Omental fat pad (tissue), 4 donors: Measurements from ENCODE around the gene MPP4. TPM values are rescaled to one million over a fixed set of nuclear protein-coding genes. Genes with fewer than 3 reads are reported as not detected.

ENCODE experiments used
- ATAC-seq: fragments of 150-250 bp; one replicate; pipeline ENCODE4 v1.9.1; 2016; ENCODE audit warnings: mild to moderate bottlenecking, moderate library complexity; ENCODE audit not compliant: low FRiP score
- DNase-seq: peaks from one replicate; pipeline ENCODE4 v3.0.0-alpha.2; 2019; ENCODE audit warnings: low spot score
- total RNA-seq, 4 donors: library from RNA; depleted of rRNA; stranded (reverse); fragments of >200 nt; gene quantifications; one replicate each; pipeline ENCODE4 v1.1.0, GENCODE V29; 2016
- TF ChIP-seq, protein P1 (sequence below), 3 donors: fragments of 450-650 bp; IDR thresholded peaks; one replicate each; pipeline ENCODE4 v1.5.1; 2016 to 2017; ENCODE audit warnings: antibody characterized with exemption in 3 of 3, mild to moderate bottlenecking in 3 of 3, moderate library complexity in 2 of 3

The MPP4 gene
- total RNA-seq, 4 donors from 2014 or later = 0.95 to 1.1 (median 1.0) TPM; not detected in 1

DNA sequence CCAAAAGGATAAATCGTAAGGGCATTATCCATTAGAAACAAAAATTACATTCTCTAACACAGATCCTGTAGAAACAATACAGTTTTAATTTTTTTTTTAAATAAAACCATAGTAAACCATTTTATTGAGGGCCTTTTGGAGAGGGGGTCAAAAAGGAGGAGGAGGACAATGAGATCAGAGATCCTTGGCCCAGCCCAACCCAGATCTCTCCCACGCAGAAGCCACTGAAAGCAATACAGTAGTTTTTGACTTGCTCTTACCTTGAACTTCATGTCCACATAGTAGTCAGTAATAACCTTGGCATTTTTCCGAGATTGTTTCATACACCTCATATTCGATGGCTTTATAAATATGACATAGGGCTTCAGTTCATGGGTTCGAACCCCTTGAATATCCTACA lies 51.0 kb downstream of the MPP4 start:
- ATAC-seq (no peak), DNase-seq (no peak)
- TF ChIP-seq, protein P1, sequence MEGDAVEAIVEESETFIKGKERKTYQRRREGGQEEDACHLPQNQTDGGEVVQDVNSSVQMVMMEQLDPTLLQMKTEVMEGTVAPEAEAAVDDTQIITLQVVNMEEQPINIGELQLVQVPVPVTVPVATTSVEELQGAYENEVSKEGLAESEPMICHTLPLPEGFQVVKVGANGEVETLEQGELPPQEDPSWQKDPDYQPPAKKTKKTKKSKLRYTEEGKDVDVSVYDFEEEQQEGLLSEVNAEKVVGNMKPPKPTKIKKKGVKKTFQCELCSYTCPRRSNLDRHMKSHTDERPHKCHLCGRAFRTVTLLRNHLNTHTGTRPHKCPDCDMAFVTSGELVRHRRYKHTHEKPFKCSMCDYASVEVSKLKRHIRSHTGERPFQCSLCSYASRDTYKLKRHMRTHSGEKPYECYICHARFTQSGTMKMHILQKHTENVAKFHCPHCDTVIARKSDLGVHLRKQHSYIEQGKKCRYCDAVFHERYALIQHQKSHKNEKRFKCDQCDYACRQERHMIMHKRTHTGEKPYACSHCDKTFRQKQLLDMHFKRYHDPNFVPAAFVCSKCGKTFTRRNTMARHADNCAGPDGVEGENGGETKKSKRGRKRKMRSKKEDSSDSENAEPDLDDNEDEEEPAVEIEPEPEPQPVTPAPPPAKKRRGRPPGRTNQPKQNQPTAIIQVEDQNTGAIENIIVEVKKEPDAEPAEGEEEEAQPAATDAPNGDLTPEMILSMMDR (IDR thresholded peaks at IDR 0.05) = no peak

DNA sequence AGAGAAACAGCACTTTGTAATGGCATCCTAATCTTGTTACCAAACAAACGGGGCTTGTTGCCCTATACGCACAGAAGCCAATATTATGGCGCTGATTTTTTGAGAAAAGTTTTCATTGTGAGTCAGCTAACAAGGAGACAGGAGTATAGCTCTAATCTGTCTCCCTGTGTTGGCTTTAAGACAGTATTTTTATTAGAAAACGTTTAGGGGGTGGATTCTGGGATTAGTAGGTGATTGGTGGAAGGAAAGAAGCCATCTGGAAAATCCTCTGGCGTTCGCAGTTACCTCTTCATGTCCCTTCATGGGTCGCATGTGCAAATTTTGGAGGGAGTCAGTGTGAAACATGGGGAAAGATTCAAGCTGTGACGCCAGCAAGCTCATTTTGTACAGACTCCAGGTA lies 54.4 kb downstream of the MPP4 start:
- ATAC-seq (no peak), DNase-seq (no peak)
- TF ChIP-seq, protein P1 (IDR thresholded peaks at IDR 0.05) = no peak

DNA sequence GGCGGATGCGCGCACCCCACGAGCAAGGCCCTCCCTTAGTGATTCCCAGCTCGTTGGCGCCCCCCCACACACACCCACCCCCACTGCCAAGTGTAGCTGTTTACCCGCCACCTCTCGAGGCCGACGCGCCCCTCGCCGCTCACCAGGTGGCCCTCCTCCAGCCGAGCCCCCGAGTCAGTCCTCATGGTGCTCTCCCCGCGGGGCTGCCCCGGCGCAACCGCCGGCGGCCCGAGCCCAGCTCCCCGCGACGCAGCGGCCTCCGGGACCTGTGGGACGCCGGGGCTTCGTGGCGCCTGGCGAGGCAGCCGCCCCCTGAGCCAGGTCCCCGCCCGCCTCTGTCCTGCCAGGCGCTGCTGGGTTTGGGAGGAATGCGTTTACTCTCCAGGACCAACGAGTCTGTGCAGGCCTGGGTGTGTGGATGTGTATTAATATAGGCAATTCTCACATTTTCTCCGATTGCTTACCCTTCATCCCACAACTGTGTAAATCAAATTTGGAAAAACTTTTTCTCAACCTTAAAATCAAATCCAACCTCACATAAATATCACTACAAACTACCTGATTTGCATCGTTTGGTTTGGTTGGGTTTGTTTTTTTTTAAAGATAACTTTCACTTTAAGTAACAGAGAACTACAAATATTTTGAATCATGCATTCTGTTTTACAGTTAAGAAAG lies 55.1 kb downstream of the MPP4 start, which contains the start of gene TMEM237:
TMEM237 (minus strand) TSS at position 288 of the 675 bp plus-strand sequence; CDS start at position 185, 103 bp downstream.
- TF ChIP-seq, protein P1 (IDR thresholded peaks at IDR 0.05) = no peak
- DNase-seq = no peak
- ATAC-seq = peak; percentile 43

DNA sequence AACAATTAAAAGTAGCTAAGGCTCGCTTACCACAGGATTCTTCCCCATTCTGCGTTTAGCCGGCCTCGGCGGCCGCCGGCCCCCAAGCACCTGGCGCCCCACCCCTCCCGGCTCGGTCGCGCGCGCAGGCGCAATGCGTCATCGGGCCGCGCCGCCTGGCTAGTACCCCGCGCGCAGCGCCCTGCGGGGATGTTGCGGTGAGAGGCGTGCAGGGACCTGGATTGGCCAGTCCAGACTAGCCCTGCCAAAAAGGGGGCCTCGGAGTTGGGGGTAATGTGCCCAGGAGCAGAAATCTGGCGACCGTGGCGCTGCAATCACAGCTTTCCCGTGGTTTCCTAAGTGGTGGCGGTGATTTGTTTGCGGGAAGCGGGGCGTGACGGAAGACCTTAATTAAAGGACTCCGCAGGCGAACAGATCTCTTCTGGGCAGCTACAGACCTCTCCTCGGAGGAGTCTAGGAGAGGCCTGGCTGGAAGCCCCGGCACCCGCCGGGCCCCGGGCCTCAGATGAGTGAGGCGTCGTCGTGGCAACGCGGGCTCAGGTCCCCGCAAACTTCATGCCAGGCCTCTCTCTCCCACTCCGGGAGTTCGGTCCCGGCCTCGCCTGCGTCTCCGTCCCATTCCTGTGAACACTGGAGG lies 55.7 kb downstream of the MPP4 start:
- ATAC-seq (peak; percentile 92), DNase-seq (peak; percentile 63)
- TF ChIP-seq, protein P1 (IDR thresholded peaks at IDR 0.05) = no peak

DNA sequence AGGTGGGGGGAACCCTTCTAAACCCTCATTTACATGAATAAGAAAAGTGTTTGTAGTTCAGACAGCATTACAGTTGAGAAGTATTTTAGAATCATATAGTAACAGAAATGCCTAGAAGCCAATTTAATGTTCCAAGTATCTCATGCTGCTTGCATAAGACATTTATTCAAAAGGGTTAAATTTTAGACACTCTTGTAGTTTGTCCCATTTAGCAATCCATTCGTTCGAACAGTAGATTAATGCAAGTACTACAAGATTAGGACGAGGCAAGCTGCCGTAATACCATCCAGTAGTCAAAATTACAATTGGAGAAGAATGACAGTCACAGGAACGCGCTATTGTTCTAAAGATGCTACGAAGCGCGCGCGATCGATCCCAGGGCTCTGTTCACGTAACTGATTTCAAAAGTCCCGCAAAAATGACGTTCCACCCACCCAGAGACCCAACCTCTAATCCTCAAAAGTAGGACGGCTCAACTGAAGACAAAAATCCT lies 56.3 kb downstream of the MPP4 start:
- TF ChIP-seq, protein P1 (IDR thresholded peaks at IDR 0.05) = no peak
- DNase-seq = no peak
- ATAC-seq = peak; percentile 38

DNA sequence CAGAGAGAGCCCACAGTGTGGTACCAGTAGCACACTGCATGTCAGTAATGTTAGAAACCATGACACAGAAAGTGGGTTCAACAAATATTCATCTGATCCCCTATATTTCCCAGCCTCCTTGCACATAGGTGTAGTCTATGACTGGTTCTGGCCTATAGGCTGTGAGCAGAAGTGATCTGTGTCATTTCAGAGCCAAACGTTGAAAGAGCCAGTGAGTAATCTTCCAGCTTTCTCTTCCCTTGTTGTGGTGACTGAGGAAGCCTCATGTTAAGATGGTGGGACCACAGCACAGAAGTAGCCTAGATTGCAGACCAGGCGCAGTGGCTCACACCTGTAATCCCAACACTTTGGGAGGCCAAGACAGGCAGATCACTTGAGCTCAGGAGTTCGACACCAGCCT lies 59.2 kb downstream of the MPP4 start:
- DNase-seq = no peak
- TF ChIP-seq, protein P1 (IDR thresholded peaks at IDR 0.05) = no peak
- ATAC-seq = no peak
